HEK293 (cell line): ENCODE measurements around the gene GSK3B.

Source experiments
- CTCF ChIA-PET: fragments of 350-600 bp; formaldehyde crosslinking; extraction: SDS; loops from one replicate; lab custom pipeline; 2021; ENCODE audit warnings: antibody characterized with exemption; lab: Yijun Ruan, JAX
- POLR2A ChIA-PET: fragments of 300-600 bp; formaldehyde crosslinking; extraction: SDS; loops from one replicate; lab custom pipeline; 2020; ENCODE audit warnings: antibody characterized with exemption, inconsistent platforms; lab: Yijun Ruan, JAX
- H3K27ac ChIP-seq: fragments of 200-500 bp; sonication (Bioruptor generic); 2 replicates; pipeline ENCODE4 v1.5.1; 2014; ENCODE audit warnings: low read depth, low read length, control low read depth, inconsistent platforms; ENCODE audit errors: extremely low read depth
- H3K36me3 ChIP-seq, 2 experiments: fragments of 200-500 bp in 1 of 2; sonication (Bioruptor generic) in 1 of 2; 1 replicate in 1 of 2; 2 replicates in 1 of 2; pipeline ENCODE4 v1.5.1; 2014 to 2017; ENCODE audit warnings: inconsistent platforms in 2 of 2, low read length in 2 of 2; ENCODE audit not compliant: control insufficient read depth in 2 of 2, insufficient read depth in 1 of 2
- H3K4me1 ChIP-seq: fragments of 200-500 bp; sonication (Bioruptor generic); 2 replicates; pipeline ENCODE4 v1.5.1; 2014; ENCODE audit warnings: mild to moderate bottlenecking, low read length, inconsistent platforms; ENCODE audit not compliant: control insufficient read depth, insufficient read depth
- H3K4me3 ChIP-seq: 2 replicates; pipeline ENCODE4 v1.5.1; 2011; ENCODE audit warnings: low read depth, mild to moderate bottlenecking, control low read depth, low read length, moderate library complexity
- H3K9me3 ChIP-seq: fragments of 200-500 bp; sonication (Bioruptor generic); 2 replicates; pipeline ENCODE4 v1.5.1; 2014; ENCODE audit warnings: low read depth, low read length, inconsistent platforms; ENCODE audit not compliant: control insufficient read depth, insufficient read depth
- PRDM10 ChIP-seq: fragments of 450-650 bp; formaldehyde crosslinking; IDR thresholded peaks from 2 replicates; pipeline ENCODE4 v1.5.1; 2016; ENCODE audit warnings: missing biosample characterization, missing genetic modification characterization
- PRDM4 ChIP-seq: fragments of 450-650 bp; formaldehyde crosslinking; IDR thresholded peaks from 2 replicates; pipeline ENCODE4 v1.5.1; 2017; ENCODE audit warnings: missing biosample characterization, missing genetic modification characterization
- SCRT1 ChIP-seq: fragments of 450-650 bp; formaldehyde crosslinking; IDR thresholded peaks from 2 replicates; pipeline ENCODE4 v1.5.1; 2016; ENCODE audit warnings: missing biosample characterization, missing genetic modification characterization, borderline replicate concordance
- ZBTB48 ChIP-seq: fragments of 450-650 bp; formaldehyde crosslinking; IDR thresholded peaks from 2 replicates; pipeline ENCODE4 v1.5.1; 2016; ENCODE audit warnings: missing biosample characterization, missing genetic modification characterization
- ZEB2 ChIP-seq: fragments of 450-650 bp; formaldehyde crosslinking; IDR thresholded peaks from 2 replicates; pipeline ENCODE4 v1.5.1; 2016; ENCODE audit warnings: missing biosample characterization, missing genetic modification characterization
- ZNF155 ChIP-seq: fragments of 450-650 bp; formaldehyde crosslinking; IDR thresholded peaks from 2 replicates; pipeline ENCODE4 v1.5.1; 2016; ENCODE audit warnings: missing biosample characterization, missing genetic modification characterization
- ZNF2 ChIP-seq: fragments of 450-650 bp; formaldehyde crosslinking; IDR thresholded peaks from 2 replicates; pipeline ENCODE4 v1.5.1; 2016; ENCODE audit warnings: missing biosample characterization, missing genetic modification characterization
- ZNF324 ChIP-seq: fragments of 450-650 bp; formaldehyde crosslinking; IDR thresholded peaks from 2 replicates; pipeline ENCODE4 v1.5.1; 2016; ENCODE audit warnings: missing biosample characterization, missing genetic modification characterization
- ZNF335 ChIP-seq: fragments of 450-650 bp; formaldehyde crosslinking; conservative IDR thresholded peaks from 2 replicates; pipeline ENCODE4 v1.5.1; 2016; ENCODE audit warnings: missing biosample characterization, missing genetic modification characterization
- ZNF350 ChIP-seq: fragments of 450-650 bp; formaldehyde crosslinking; IDR thresholded peaks from 2 replicates; pipeline ENCODE4 v1.5.0; 2017; ENCODE audit warnings: missing biosample characterization, mild to moderate bottlenecking, missing genetic modification characterization
- ZNF423 ChIP-seq: fragments of 450-650 bp; formaldehyde crosslinking; IDR thresholded peaks from 2 replicates; pipeline ENCODE4 v1.5.1; 2016; ENCODE audit warnings: missing biosample characterization, missing genetic modification characterization
- ZNF529 ChIP-seq: fragments of 450-650 bp; formaldehyde crosslinking; IDR thresholded peaks from 2 replicates; pipeline ENCODE4 v1.5.1; 2017; ENCODE audit warnings: missing genetic modification characterization, missing biosample characterization; ENCODE audit not compliant: insufficient replicate concordance
- ZNF530 ChIP-seq: fragments of 450-650 bp; formaldehyde crosslinking; IDR thresholded peaks from 2 replicates; pipeline ENCODE4 v1.5.1; 2016; ENCODE audit warnings: low read depth, missing biosample characterization, missing genetic modification characterization
- ZNF548 ChIP-seq: fragments of 450-650 bp; formaldehyde crosslinking; IDR thresholded peaks from 2 replicates; pipeline ENCODE4 v1.5.1; 2016; ENCODE audit warnings: missing biosample characterization, missing genetic modification characterization
- ZNF624 ChIP-seq: fragments of 450-650 bp; formaldehyde crosslinking; IDR thresholded peaks from 2 replicates; pipeline ENCODE4 v1.5.1; 2017; ENCODE audit warnings: missing biosample characterization, missing genetic modification characterization
- ZSCAN18 ChIP-seq: fragments of 450-650 bp; formaldehyde crosslinking; IDR thresholded peaks from 2 replicates; pipeline ENCODE4 v1.5.1; 2016; ENCODE audit warnings: missing biosample characterization, missing genetic modification characterization
- TF ChIP-seq, protein P1 (sequence below): fragments of 450-650 bp; formaldehyde crosslinking; IDR thresholded peaks from 2 replicates; pipeline ENCODE4 v1.5.1; 2016; ENCODE audit warnings: missing biosample characterization, missing genetic modification characterization, low read depth
- TF ChIP-seq, protein P2 (sequence below): sonication (generic); formaldehyde crosslinking; IDR thresholded peaks from 2 replicates; pipeline ENCODE4 v1.8.1; 2022; ENCODE audit warnings: mild to moderate bottlenecking, moderate library complexity, missing genetic modification reagents

GSK3B gene

GRCh38 chr3:120027226-120027625 lies 67.0 kb downstream of the GSK3B start:
- no peak overlapping the region for H3K4me3 ChIP-seq
- H3K27ac ChIP-seq: no peak overlapping the region
- H3K4me1 ChIP-seq: no peaks in the 10 kb centered on the region
- no peaks in the 10 kb centered on the region for H3K9me3 ChIP-seq
- TF ChIP-seq, protein P1, sequence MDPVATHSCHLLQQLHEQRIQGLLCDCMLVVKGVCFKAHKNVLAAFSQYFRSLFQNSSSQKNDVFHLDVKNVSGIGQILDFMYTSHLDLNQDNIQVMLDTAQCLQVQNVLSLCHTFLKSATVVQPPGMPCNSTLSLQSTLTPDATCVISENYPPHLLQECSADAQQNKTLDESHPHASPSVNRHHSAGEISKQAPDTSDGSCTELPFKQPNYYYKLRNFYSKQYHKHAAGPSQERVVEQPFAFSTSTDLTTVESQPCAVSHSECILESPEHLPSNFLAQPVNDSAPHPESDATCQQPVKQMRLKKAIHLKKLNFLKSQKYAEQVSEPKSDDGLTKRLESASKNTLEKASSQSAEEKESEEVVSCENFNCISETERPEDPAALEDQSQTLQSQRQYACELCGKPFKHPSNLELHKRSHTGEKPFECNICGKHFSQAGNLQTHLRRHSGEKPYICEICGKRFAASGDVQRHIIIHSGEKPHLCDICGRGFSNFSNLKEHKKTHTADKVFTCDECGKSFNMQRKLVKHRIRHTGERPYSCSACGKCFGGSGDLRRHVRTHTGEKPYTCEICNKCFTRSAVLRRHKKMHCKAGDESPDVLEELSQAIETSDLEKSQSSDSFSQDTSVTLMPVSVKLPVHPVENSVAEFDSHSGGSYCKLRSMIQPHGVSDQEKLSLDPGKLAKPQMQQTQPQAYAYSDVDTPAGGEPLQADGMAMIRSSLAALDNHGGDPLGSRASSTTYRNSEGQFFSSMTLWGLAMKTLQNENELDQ (tag by site-specific recombination): no peak
- TF ChIP-seq ZNF548 (no peak), ZNF624 (no peak), ZEB2 (no peak), ZSCAN18 (tag by site-specific recombination) (no peak), PRDM10 (tag by site-specific recombination) (no peak), ZNF529 (tag by site-specific recombination) (no peak), PRDM4 (tag by site-specific recombination) (no peak), ZNF324 (tag by site-specific recombination) (no peak), ZNF335 (tag by site-specific recombination) (no peak), ZBTB48 (tag by site-specific recombination) (no peak), ZNF350 (no peak), ZNF155 (tag by site-specific recombination) (no peak), SCRT1 (tag by site-specific recombination) (no peak), ZNF2 (tag by site-specific recombination) (no peak), ZNF423 (tag by site-specific recombination) (no peak), ZNF530 (tag by site-specific recombination) (no peak)
- TF ChIP-seq, protein P2, sequence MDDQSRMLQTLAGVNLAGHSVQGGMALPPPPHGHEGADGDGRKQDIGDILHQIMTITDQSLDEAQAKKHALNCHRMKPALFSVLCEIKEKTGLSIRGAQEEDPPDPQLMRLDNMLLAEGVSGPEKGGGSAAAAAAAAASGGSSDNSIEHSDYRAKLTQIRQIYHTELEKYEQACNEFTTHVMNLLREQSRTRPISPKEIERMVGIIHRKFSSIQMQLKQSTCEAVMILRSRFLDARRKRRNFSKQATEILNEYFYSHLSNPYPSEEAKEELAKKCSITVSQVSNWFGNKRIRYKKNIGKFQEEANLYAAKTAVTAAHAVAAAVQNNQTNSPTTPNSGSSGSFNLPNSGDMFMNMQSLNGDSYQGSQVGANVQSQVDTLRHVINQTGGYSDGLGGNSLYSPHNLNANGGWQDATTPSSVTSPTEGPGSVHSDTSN (CRISPR knock-in tag): no peak
- ChIA-PET POLR2A (no interaction called here), CTCF (no interaction called here)
- no peaks in the 10 kb centered on the region for H3K36me3 ChIP-seq
